Loucy (cell line): ENCODE data around the gene DDR1.

Experiments
- EZH2phosphoT487 ChIP-seq: fragments of 200-600 bp; IDR thresholded peaks from 2 replicates; pipeline ENCODE4 v1.6.1; 2018; ENCODE audit warnings: antibody characterized with exemption, mild to moderate bottlenecking, moderate library complexity, borderline replicate concordance
- TF ChIP-seq, protein P1 (sequence below): fragments of 200-600 bp; sonication (generic); conservative IDR thresholded peaks from 2 replicates; pipeline ENCODE4 v1.5.1; 2014; ENCODE audit warnings: mild to moderate bottlenecking, antibody characterized with exemption, low read length

DNA sequence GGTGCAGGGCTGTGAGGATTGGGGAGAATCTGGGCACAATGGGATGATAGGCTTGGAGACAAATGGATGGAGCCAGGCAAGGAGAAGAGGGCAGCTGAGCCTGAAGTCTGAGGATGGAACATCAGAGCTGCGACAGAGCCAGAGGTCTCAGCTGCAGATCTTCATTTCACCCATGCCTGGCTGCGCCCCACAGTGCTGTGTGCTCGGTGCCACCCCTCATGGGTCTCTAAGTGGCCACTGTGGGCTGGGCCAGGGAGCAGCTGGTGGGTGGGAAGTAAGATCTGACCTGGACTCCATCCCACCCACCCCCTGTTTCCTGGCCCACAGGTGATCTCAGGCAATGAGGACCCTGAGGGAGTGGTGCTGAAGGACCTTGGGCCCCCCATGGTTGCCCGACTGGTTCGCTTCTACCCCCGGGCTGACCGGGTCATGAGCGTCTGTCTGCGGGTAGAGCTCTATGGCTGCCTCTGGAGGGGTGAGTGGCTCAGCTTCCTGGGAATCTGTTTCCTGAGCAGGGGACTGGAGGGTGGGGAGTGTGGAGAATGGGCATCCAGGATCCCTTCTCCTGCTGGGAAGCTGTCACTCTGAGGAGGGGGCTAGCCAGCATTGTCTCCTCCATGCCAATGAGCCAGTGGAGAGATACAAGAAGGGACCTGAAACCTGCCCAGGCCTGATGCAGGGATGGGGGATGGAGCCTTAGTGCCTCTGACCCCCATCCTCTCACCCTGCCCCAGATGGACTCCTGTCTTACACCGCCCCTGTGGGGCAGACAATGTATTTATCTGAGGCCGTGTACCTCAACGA, 6.5 kb downstream of the DDR1 start:
- TF ChIP-seq, protein P1, sequence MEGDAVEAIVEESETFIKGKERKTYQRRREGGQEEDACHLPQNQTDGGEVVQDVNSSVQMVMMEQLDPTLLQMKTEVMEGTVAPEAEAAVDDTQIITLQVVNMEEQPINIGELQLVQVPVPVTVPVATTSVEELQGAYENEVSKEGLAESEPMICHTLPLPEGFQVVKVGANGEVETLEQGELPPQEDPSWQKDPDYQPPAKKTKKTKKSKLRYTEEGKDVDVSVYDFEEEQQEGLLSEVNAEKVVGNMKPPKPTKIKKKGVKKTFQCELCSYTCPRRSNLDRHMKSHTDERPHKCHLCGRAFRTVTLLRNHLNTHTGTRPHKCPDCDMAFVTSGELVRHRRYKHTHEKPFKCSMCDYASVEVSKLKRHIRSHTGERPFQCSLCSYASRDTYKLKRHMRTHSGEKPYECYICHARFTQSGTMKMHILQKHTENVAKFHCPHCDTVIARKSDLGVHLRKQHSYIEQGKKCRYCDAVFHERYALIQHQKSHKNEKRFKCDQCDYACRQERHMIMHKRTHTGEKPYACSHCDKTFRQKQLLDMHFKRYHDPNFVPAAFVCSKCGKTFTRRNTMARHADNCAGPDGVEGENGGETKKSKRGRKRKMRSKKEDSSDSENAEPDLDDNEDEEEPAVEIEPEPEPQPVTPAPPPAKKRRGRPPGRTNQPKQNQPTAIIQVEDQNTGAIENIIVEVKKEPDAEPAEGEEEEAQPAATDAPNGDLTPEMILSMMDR: no peak
- no peak for TF ChIP-seq EZH2phosphoT487
